ENCODE data around the gene WNT3.
A peak's percentile ranks its signal among the peaks of the same experiment; 100 is the strongest.
"Not testable (repeated sequence)": the region's sequence is repeated elsewhere in the genome, so short reads cannot be mapped to it uniquely, and the experiment has no call there.

WNT3 gene

GRCh38 chr17:46818316-46818928 is at the start of gene WNT3:
Gene WNT3, minus strand, starts transcription at chr17:46818692. Its CDS starts 95 bp downstream, at chr17:46818597.
- peak; percentile 95 for DNase-seq (ENCODE audit: low spot score)

DNA sequence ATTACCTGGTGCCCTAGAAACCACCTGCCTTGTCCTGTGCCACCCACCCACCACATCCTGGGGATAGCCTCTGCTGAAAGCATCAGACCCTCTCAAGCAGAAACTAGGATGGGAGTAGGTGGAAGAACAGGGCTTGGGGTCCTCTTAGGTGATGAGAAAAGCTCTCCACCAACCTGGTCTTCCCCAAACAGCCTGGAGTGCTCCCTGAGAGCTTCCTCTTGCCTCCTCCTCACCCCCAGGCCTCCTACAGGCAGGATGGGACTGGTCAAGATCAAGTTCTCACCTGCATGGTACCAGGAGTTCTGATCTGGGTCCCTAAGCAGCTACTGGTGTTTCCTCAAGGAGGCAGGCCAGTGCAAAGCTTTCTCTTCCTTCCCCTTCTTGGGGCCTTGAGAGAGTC is 48.3 kb upstream of the WNT3 start:
- no peak for DNase-seq (ENCODE audit: low spot score)

GRCh38 chr17:46866325-46866724 is 47.8 kb upstream of the WNT3 start:
- no peak for DNase-seq (ENCODE audit: low spot score)

- DNase-seq (ENCODE audit: low spot score), result peak; percentile 52
Observed at GRCh38 chr17:46865100-46865499, 46.6 kb upstream of the WNT3 start.

GRCh38 chr17:46863383-46864121 is 45.1 kb upstream of the WNT3 start:
- DNase-seq (ENCODE audit: low spot score), result no peak

DNA sequence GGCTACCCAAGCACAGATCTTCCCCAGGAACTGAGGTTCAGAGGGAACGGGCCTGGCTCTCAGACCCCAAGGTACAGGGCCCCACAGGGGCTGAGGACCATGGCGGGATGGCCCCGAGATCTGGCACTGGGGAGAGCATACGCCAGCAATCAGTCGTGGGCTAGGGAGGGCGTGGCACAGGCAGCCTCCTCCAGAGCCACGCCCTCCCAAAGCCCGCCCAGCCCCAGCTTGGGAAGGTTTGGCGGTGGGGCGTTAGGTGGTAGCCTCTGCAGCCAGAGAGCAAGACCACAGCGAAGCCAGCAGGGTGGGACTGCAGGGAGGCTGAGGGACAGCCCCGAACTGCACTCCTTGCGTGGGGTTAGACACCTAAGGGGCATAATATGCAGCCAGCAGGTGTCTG is 44.5 kb upstream of the WNT3 start:
- DNase-seq (ENCODE audit: low spot score), result peak; percentile 84

DNA sequence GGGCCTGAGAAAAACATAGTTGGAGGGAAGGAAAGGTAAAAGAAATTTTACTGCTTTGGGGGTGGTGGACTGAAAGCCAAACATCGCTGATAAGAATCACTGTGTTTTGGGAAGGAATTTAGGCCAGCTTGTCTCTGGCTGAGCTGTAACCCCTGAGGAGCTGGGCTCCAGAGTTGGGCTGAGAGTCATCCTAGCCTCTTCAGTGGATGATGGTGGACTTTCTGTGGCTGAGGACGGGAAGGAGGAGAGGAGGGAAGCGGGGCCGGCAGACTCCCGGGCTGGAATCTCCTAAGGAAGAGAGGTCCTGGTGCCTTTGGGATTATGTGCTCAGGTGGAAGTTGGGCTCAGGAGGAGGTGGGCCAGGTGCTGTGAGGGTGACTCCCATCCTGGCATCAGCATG is 41.5 kb upstream of the WNT3 start:
- DNase-seq (ENCODE audit: low spot score), result no peak

GRCh38 chr17:46857600-46857999 is 39.1 kb upstream of the WNT3 start:
- no peak for DNase-seq (ENCODE audit: low spot score)

GRCh38 chr17:46854948-46855347 is 36.5 kb upstream of the WNT3 start:
- no peak for DNase-seq (ENCODE audit: low spot score)

DNA sequence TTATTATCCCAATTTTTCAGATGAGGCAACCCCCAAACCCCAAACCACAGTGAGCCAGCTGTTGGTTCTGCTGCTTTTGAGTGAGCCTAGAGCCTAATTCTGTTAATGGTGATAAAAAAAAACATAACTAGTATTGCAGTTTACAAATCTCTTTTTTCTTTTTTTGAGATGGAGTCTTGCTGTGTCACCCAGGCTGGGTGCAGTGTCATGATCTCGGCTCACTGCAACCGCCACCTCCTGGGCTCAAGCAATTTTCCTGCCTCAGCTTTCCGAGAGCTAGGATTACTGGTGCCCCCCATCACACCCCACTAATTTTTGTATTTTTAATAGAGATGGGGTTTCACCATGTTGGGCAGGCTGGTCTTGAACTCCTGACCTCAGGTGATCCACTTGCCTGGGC is 36.0 kb upstream of the WNT3 start:
- DNase-seq (ENCODE audit: low spot score), result no peak

GRCh38 chr17:46853896-46854444 is 35.5 kb upstream of the WNT3 start:
- no peak for DNase-seq (ENCODE audit: low spot score)

- DNase-seq (ENCODE audit: low spot score), result peak; percentile 95
Observed at GRCh38 chr17:46851029-46851741, 32.7 kb upstream of the WNT3 start, which contains the start of gene WNT9B. Gene WNT9B, plus strand, starts transcription at chr17:46851583. Its CDS starts 56 bp downstream, at chr17:46851639.

DNA sequence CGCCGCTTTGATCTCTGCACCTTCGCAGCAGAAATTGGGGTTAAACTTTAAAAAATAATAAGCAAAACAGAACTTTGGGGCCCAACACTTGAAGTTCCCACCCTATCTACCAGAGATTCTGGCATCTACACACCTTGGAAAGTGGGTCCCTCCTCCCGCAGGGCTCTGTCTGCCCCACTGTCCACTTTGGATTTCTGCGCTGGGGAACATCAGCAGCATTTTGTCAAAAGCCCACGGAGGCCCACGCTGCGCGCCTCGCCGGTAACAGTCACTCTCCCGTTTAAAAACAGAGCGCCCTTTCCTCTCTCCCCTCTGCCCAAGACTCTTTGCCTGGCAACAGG is 32.2 kb upstream of the WNT3 start:
- no peak for DNase-seq (ENCODE audit: low spot score)

GRCh38 chr17:46848534-46848933 is 30.0 kb upstream of the WNT3 start:
- no peak for DNase-seq (ENCODE audit: low spot score)

GRCh38 chr17:46847204-46848191 is 29.0 kb upstream of the WNT3 start:
- DNase-seq (ENCODE audit: low spot score), result no peak

GRCh38 chr17:46842835-46843234 is 24.3 kb upstream of the WNT3 start:
- DNase-seq (ENCODE audit: low spot score), result no peak

- peak; percentile 95 for DNase-seq (ENCODE audit: low spot score)
Observed at GRCh38 chr17:46841561-46842379, 23.3 kb upstream of the WNT3 start.

- not testable (repeated sequence) for DNase-seq (ENCODE audit: low spot score)
Observed at GRCh38 chr17:46840596-46840995, 22.1 kb upstream of the WNT3 start.

- DNase-seq (ENCODE audit: low spot score), result no peak
Observed at GRCh38 chr17:46839211-46839610, 20.7 kb upstream of the WNT3 start.

DNA sequence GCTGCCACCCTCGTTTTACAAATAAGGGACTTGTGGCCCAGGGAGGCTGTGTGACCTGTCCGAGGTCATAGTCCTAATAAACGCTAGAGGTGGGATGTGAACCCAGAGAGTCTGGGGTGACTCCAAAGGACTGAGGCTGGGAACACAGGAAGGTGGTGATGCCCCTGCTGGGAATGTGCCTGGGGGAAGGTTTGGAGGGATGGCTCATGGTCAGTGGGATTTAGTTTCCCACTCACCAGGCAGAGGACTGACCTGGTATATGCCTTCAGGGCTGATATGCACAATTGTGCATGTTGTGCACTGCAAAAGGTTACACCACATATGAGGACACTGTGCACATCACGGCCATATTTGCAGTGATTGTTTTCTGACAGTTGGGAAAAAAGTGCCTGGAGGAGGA is 19.0 kb upstream of the WNT3 start:
- DNase-seq (ENCODE audit: low spot score), result no peak

DNA sequence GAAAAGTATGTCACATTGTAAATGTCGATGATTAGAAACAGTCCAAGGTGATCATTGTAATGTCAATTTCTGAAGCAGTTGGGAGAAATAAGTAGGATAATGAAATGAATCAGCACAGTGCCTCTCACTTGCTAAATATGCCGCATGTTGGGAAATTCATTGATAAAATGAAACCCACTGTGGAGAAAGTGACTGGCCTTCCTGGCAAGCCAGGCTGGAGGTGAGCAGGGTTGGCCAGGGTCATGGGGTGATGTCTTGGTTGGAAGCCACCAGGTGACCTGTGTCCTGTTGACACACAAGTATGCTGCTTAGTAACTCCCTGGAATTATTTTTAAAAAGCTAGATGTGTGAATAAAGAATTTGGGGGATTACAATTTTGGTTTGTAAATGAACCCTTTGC is 18.0 kb upstream of the WNT3 start:
- DNase-seq (ENCODE audit: low spot score), result no peak

Measured in iPS-NIHi11 (cell line).